ENCODE data around the gene RAPGEF2.

DNA sequence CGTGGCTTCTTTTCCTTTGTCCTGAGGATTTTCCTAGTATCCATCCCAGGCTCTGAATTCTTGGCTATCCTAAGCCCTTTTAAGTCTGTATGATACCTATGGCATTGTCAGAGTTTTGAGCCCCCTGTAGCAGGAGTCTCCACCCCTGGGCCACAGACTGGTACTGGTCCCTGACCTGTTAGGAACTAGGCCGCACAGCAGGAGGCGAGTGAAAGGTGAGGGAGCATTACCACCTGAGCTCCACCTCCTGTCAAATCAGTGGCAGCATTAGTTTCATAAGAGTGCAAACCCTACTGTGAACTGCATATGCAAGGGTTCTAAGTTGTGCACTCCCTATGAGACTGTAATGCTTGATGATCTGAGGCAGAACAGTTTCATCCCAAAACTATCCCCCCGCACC, 216.1 kb downstream of the RAPGEF2 start:
- TF ChIP-seq, protein P1, sequence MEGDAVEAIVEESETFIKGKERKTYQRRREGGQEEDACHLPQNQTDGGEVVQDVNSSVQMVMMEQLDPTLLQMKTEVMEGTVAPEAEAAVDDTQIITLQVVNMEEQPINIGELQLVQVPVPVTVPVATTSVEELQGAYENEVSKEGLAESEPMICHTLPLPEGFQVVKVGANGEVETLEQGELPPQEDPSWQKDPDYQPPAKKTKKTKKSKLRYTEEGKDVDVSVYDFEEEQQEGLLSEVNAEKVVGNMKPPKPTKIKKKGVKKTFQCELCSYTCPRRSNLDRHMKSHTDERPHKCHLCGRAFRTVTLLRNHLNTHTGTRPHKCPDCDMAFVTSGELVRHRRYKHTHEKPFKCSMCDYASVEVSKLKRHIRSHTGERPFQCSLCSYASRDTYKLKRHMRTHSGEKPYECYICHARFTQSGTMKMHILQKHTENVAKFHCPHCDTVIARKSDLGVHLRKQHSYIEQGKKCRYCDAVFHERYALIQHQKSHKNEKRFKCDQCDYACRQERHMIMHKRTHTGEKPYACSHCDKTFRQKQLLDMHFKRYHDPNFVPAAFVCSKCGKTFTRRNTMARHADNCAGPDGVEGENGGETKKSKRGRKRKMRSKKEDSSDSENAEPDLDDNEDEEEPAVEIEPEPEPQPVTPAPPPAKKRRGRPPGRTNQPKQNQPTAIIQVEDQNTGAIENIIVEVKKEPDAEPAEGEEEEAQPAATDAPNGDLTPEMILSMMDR (IDR thresholded peaks at IDR 0.05): no peak
- TF ChIP-seq EP300 (IDR thresholded peaks at IDR 0.05) (no peak), POLR2AphosphoS5 (IDR thresholded peaks at IDR 0.05) (no peak), POLR2A (IDR thresholded peaks at IDR 0.05) (no peak)

Data from stomach (tissue), 4 donors.